Stimulated activated CD8-positive, alpha-beta memory T cell treated with anti-CD3 and anti-CD28 coated beads, Interleukin-12 subunit alpha, Interleukin-12 subunit beta, amount 100 ng/mL, for 4 hours (primary cell): ENCODE measurements around the gene NACC2.

Source experiments
- DNase-seq: peaks from one replicate; pipeline ENCODE4 v3.0.0-alpha.2; 2020; ENCODE audit warnings: low read depth

Gene NACC2

GRCh38 chr9:136021872-136022681, 73.0 kb downstream of the NACC2 start:
- no peak for DNase-seq

- no peak for DNase-seq
Observed at GRCh38 chr9:136021171-136021871, 73.8 kb downstream of the NACC2 start.

GRCh38 chr9:136020671-136021070, 74.4 kb downstream of the NACC2 start:
- DNase-seq, result no peak

GRCh38 chr9:136020206-136020605, 74.9 kb downstream of the NACC2 start:
- DNase-seq, result no peak

GRCh38 chr9:136019681-136020060, 75.4 kb downstream of the NACC2 start:
- DNase-seq, result no peak

- DNase-seq, result no peak
Observed at GRCh38 chr9:136019041-136019680, 75.9 kb downstream of the NACC2 start.

GRCh38 chr9:136018257-136019031, 76.6 kb downstream of the NACC2 start:
- DNase-seq, result no peak

- DNase-seq, result no peak
Observed at GRCh38 chr9:136017289-136018190, 77.5 kb downstream of the NACC2 start.

GRCh38 chr9:136016572-136017288, 78.4 kb downstream of the NACC2 start:
- DNase-seq, result no peak

GRCh38 chr9:136015656-136016571, 79.2 kb downstream of the NACC2 start:
- no peak for DNase-seq

- DNase-seq, result no peak
Observed at GRCh38 chr9:136014924-136015633, 80.0 kb downstream of the NACC2 start.

GRCh38 chr9:136014147-136014923, 80.8 kb downstream of the NACC2 start:
- DNase-seq, result no peak

GRCh38 chr9:136013524-136014034, 81.5 kb downstream of the NACC2 start:
- DNase-seq, result no peak

- DNase-seq, result no peak
Observed at GRCh38 chr9:136013116-136013515, 82.0 kb downstream of the NACC2 start.

GRCh38 chr9:136012651-136013050, 82.4 kb downstream of the NACC2 start:
- DNase-seq, result no peak

GRCh38 chr9:136011703-136012496, 83.2 kb downstream of the NACC2 start:
- DNase-seq, result no peak

- DNase-seq, result no peak
Observed at GRCh38 chr9:136011376-136011702, 83.8 kb downstream of the NACC2 start.
